HuH-7.5 (cell line): ENCODE results near the gene DMXL1.
A peak's percentile ranks its signal among the peaks of the same experiment; 100 is the strongest.

Source experiments
- DNase-seq: peaks from one replicate; pipeline ENCODE4 v3.0.0; 2011; ENCODE audit warnings: low spot score

Gene DMXL1

GRCh38 chr5:119070828-119071560 lies at the start of gene DMXL1:
Gene DMXL1, plus strand, starts transcription at chr5:119071087. Its CDS starts 483 bp downstream, at chr5:119071570.
- DNase-seq: peak; percentile 53

GRCh38 chr5:119021149-119021732 lies 49.6 kb upstream of the DMXL1 start:
- no peak for DNase-seq

GRCh38 chr5:119022017-119022745 lies 48.7 kb upstream of the DMXL1 start:
- DNase-seq: no peak

DNA sequence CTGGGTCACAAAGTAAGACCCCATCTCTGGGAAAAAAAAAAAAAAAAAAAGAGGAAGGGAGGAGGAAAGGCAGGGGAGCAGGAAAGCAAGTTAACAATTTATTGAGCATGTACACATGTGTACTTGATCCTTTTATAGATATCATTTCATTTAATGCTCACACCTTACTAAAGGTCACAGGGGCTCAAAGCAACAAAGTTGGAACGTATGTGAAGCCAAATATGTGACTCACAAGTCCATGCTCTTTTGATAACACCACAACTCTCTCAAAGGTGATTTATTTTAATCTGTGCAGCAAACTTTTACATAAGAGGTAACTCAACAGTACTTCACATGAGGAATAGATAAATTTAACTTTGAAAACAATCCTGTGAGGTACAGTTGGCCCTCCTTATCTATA lies 48.1 kb upstream of the DMXL1 start:
- DNase-seq: no peak

GRCh38 chr5:119028575-119028974 lies 42.3 kb upstream of the DMXL1 start:
- no peak for DNase-seq

DNA sequence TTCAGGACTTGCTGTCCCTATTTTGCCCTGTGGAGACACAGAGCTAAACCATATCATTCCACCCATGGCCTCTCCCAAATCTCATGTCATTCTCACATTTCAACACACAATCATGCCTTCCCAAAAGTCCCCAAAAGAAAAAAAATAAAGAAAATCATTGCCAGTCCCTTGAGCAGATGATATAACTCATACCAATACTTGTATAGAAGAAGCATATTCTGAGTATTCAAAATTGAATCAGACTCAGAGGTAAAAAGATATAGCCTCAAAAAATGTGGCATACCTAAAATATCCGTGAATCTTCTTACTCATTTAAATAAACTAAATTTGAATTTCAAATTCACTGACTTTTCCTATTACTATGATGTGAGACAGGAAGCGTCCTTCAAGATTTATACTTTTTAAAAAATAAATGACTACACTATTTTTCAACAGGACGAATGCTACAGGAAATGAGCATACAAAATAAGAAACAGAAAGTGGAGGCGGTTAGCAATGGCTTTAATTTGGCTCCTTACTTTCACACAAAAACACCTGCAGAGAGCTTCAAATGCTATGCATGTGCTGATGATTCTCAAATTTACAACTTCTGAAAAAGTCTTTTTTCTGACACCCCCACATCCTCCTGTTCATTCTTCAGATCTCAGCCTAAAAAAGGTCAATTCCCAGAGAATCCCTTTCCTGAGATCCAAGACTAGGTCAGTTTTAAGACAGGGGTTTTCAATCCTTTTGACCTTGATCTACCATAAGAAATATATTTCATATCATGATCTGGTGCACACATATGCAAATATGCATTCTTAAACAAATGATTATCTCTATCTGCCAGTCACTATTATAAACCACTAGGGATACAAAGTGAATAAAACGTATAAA lies 39.6 kb upstream of the DMXL1 start:
- no peak for DNase-seq

GRCh38 chr5:119031905-119032304 lies 39.0 kb upstream of the DMXL1 start:
- DNase-seq: no peak

DNA sequence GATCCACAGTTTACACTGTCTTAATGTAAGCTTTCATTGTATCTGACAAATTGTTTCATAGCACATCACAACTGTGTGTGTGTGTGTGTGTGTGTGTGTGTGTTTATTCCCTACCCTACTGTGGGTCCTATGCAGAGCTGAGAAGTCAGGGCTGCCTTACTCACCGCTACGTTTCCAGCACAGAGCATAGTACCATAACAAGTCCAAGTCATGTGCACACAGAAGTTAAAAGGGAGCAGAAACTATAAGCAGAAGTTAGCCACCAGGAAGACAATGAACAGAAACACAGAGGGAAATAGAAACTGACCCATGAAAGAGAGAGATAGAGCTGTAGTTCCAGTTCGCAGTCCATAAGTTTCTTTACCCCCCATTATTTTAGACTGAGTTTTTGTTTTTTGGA lies 38.2 kb upstream of the DMXL1 start:
- DNase-seq: no peak

GRCh38 chr5:119033135-119033534 lies 37.8 kb upstream of the DMXL1 start:
- DNase-seq: no peak

GRCh38 chr5:119036101-119036762 lies 34.7 kb upstream of the DMXL1 start:
- no peak for DNase-seq

DNA sequence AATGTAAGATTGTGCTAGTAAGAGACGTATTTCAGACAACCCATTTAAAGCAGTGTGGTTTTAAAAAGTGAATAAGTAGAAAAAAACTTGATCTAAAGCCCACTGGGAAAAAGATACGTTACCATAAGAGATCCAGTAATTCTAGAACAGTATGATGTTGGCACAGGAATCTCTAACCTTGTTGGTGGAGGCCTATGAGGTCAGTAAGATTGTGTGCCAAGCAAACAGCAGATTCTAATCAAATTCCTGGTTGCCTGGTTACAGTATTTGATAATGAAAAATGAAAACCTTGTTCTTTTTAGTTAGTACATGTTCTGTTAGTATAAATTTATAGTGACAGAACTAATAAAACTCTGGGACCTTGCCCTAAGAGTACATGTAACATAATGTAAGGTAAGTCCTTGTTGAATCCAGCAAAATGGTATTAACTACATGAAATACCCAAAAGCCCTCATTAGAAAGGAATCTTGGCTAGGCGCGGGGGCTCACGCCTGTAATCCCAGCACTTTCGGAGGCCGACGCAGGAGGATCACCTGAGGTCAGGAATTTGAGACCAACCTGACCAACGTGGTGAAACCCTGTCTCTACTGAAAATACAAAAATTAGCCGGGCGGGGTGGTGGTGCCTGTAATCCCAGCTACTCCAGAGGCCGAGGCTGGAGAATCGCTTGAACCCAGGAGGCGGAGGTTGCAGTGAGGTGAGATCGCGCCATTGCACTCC lies 33.2 kb upstream of the DMXL1 start:
- DNase-seq: no peak

DNA sequence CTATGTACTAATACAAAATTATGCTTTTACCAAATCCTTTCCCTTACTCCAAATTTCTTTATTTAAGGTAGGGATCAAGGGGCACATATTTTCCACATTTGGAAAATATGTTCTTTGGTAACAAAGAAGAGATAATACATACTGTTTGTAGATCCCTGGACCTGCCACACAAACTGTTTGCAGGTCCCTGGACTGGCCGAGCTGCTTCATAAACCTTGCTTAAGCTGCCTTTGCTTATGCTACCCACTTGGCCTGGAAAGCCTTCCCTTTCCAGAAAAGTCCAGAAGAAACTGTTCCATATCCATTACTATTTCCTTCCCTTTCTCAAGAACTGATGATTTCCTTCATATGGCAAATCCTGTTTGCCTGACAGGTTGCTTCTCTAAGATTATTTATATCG lies 22.6 kb upstream of the DMXL1 start:
- DNase-seq: no peak

DNA sequence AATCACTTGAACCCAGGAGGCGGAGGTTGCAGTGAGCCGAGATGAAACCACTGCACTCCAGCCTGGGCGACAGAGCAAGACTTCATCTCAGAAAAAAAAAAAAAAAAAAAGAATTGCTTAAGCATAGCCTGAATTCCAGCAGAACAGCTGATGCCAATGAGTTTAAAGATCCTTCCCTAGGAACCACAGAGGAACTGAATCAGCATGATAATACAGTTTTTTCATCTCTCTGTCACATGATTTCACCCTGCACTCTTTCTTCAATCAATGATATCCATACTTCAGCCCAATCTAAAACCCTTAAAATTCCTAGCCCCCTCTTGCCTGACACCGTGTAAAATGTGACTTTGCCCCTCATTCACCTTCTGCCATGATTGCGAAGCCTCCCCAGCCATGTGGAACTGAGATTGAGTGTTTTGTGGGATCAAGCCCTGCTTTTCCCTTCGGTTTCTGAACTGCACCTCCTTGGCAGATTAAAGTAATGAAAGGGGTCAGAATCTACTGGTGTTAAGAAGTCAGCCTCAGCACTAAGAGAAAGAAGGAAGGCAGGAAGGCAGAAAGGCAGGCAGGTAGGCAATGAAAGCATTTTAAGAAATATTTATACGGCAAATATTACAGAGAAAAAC lies 20.9 kb upstream of the DMXL1 start:
- no peak for DNase-seq

DNA sequence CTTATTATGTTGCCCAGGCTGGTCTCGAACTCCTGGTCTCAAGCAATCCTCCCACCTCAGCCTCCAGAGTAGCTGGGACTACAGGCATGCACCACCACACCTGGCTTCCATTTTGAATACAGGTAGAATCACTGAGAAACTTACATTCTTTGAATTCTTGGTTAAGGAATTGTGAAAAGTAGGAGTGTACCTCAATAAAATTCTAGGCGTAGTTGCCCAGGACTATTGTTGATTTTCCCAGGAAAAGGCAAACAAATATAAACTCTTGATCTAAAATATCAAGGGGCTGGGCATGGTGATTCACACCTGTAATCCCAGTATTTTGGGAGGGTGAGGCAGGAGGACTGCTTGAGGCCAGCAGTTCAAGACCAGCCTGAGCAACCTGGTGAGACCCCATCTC lies 16.8 kb upstream of the DMXL1 start:
- no peak for DNase-seq

DNA sequence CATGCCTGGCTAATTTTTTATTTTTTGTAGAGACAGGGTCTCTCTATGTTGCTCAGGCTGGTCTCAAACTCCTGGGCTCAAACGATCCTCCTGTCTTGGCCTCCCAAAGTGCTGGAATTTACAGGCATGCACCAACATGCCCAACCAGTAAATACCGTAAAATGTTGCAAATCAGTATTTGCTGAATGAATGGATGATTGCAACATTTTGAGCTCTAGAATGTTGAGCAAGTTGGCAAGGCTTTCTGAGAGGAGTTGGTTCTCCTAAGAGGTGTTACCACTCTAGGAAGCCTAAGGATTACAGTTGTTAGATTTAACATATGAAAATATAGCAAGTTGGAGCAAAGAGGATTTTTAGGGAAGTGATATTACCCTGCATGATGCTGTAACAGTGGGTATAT lies 15.6 kb upstream of the DMXL1 start:
- DNase-seq: no peak

GRCh38 chr5:119058979-119059529 lies 11.8 kb upstream of the DMXL1 start:
- no peak for DNase-seq

DNA sequence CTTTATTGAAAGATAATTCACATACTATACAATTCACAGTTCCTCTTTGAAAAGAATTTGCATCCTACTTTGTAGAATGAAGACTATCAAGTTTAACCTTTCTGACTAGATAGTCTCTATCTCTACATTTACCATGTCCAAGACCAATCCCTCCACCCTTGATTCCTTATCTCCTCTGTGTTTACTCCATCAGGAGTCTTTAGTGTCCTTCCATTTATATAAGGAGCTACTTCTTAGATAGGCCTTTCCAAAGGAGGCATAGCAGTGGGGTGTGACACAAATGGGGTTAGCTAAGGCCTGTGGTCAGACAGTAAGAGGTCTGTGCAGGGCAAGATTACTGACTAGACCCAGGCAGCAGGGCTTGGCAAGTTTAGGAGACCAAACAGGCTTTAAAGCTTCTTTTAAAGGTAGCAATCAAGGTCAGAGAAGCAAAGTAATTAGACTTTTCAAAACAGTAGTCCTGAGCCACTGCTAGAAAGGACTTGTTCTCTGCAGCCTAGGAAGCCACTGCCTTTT lies 11.1 kb upstream of the DMXL1 start:
- DNase-seq: no peak

GRCh38 chr5:119063579-119064379 lies 7.1 kb upstream of the DMXL1 start:
- DNase-seq: no peak

DNA sequence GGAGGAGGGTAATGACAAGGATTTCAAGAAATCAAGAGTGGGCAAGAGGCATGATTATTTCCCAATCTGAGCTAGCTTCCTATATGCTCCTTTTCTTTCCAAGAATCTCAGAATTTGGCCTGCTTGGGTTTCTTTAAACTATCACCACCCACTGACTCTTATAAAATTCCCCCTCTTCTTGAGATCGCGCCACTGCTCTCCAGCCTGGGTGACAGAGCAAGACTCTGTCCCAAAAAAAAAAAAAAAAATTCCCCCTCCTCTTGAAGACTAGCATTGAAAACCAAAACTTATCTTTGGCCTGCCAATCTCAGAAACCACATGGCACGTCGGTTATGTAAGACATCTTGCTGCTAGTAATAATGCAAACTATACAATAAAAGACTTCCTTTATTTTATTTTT lies 3.4 kb upstream of the DMXL1 start:
- DNase-seq: no peak

DNA sequence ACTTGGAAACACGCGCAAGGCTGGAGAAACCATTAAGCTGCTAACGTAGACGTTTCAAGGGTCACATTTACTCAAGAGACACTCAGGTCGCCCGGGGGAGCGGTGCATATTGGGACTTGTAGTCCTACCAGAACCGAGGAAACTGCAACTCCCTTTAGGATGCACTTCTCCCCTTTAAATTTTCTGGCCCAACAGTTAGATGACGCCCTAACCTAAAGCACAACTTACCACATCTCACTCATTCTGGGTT lies 384 bp upstream of the DMXL1 start:
- peak; percentile 16 for DNase-seq
